Measurements from ENCODE around the gene PPP1CC.
"Not testable (repeated sequence)": the region's sequence is repeated elsewhere in the genome, so short reads cannot be mapped to it uniquely, and the experiment has no call there.

The PPP1CC gene

GRCh38 chr12:110726708-110727369 is 15.9 kb downstream of the PPP1CC start:
- H3K27ac ChIP-seq: no peak overlapping the region
- no peak for TF ChIP-seq CTCF (IDR thresholded peaks at IDR 0.05)

GRCh38 chr12:110726028-110726427 is 16.7 kb downstream of the PPP1CC start:
- Histone ChIP-seq H3K4me3 (no peak overlapping the region), H3K27ac (no peak overlapping the region)
- no peak for TF ChIP-seq CTCF (IDR thresholded peaks at IDR 0.05)
- DNase-seq (ENCODE audit: low spot score): no peak

More at GRCh38 chr12:110726708-110727369, 15.9 kb downstream of the PPP1CC start:
- no peak for DNase-seq (ENCODE audit: low spot score)
- H3K4me3 ChIP-seq: no peak overlapping the region

GRCh38 chr12:110725267-110725666 is 17.4 kb downstream of the PPP1CC start:
- no peak for TF ChIP-seq CTCF (IDR thresholded peaks at IDR 0.05)
- H3K27ac ChIP-seq: no peak overlapping the region
- DNase-seq (ENCODE audit: low spot score): no peak
- H3K4me3 ChIP-seq: no peak overlapping the region

GRCh38 chr12:110722892-110723291 is 19.8 kb downstream of the PPP1CC start:
- not testable (repeated sequence) for H3K27ac ChIP-seq; H3K4me3 ChIP-seq; DNase-seq (ENCODE audit: low spot score)

GRCh38 chr12:110721570-110721969 is 21.1 kb downstream of the PPP1CC start:
- Histone ChIP-seq H3K4me3 (no peak overlapping the region), H3K27ac (no peak overlapping the region)
- no peak for DNase-seq (ENCODE audit: low spot score)
- TF ChIP-seq CTCF (IDR thresholded peaks at IDR 0.05): no peak

- Histone ChIP-seq H3K27ac (no peak overlapping the region), H3K4me3 (no peak overlapping the region)
- no peak for TF ChIP-seq CTCF (IDR thresholded peaks at IDR 0.05)
- DNase-seq (ENCODE audit: low spot score): no peak
Observed at GRCh38 chr12:110720516-110720915, 22.2 kb downstream of the PPP1CC start.

- no peak for TF ChIP-seq CTCF (IDR thresholded peaks at IDR 0.05)
- no peak for DNase-seq (ENCODE audit: low spot score)
- Histone ChIP-seq H3K4me3 (no peak overlapping the region), H3K27ac (no peak overlapping the region)
Observed at GRCh38 chr12:110718222-110718908, 24.3 kb downstream of the PPP1CC start.

Measured in coronary artery (tissue), 2 donors.